ENCODE data around the gene AKR7A3. TPM values are rescaled to one million over a fixed set of nuclear protein-coding genes. Genes with fewer than 3 reads are reported as not detected.

The AKR7A3 gene
- total and polyA plus RNA-seq, 9 of the 15 experiments (the other 6 are each of a cell fraction or from before 2014, with no cell fraction given): 0.04 to 1.5 (median 0.44) TPM; not detected in 1

GRCh38 chr1:19319196-19319595, 30.6 kb upstream of the AKR7A3 start:
- POLR2A ChIA-PET: no interaction called here
- 85% methylated on average over 3 of the region's 3 CpGs for WGBS (ENCODE audit: insufficient coverage, low coverage, missing lambda C conversion rate)

More at GRCh38 chr1:19319196-19319595, 30.6 kb upstream of the AKR7A3 start:
- FAIRE-seq (no peak), DNase-seq (ENCODE audit: extremely low read depth in 1 of 4, low spot score in 3 of 4) (no peak), ATAC-seq (no peak)
- peaks cover 32 to 39% of the 10 kb centered on the region in 2 experiments for H3K4me1 ChIP-seq (replicated peaks in 1 of 2; ENCODE audit: control insufficient read depth in 2 of 2, insufficient read depth in 2 of 2, low read length in 2 of 2)
- peaks cover 28% of the 10 kb centered on the region for H4K20me1 ChIP-seq (replicated peaks; ENCODE audit: control insufficient read depth, insufficient read depth, low read length)
- peaks cover 4% of the 10 kb centered on the region for H3K9me1 ChIP-seq (ENCODE audit: control insufficient read depth, insufficient read depth, low read length)
- in situ Hi-C loops (cut with MboI) (no loop called here), intact Hi-C loops (cut with micrococcal nuclease) (no loop called here)
- CTCF ChIA-PET (ENCODE audit: low intra/inter-chr PET ratio): no interaction called here
- BruUV-seq (replicated peaks): no TSS peak
- no peak overlapping the region for H3K4me2 ChIP-seq (ENCODE audit: insufficient read depth, low read length)
- H3K27ac ChIP-seq (ENCODE audit: extremely low read depth, low read depth, low read length): no peak overlapping the region
- TF ChIP-seq BCOR (IDR thresholded peaks at IDR 0.05) (no peak), POU5F1 (IDR thresholded peaks at IDR 0.05; ENCODE audit: borderline replicate concordance, low read depth, low read length, partially characterized antibody) (no peak), GTF3C2 (IDR thresholded peaks at IDR 0.05; ENCODE audit: borderline replicate concordance, extremely low read depth, insufficient read length) (no peak), E2F6 (IDR thresholded peaks at IDR 0.05; ENCODE audit: borderline replicate concordance in 1 of 2, extremely low read depth in 1 of 2, insufficient read depth in 1 of 2, insufficient read length in 1 of 2, low read depth in 1 of 2, low read length in 1 of 2, poor library complexity in 1 of 2, severe bottlenecking in 1 of 2) (no peak), HNRNPUL1 (IDR thresholded peaks at IDR 0.05; ENCODE audit: low read length) (no peak)
- H3K4me3 ChIP-seq: no peak overlapping the region
- H3K27me3 ChIP-seq (ENCODE audit: control insufficient read depth in 2 of 2, insufficient read depth in 2 of 2, low read length in 2 of 2): no peaks in the 10 kb centered on the region
- peaks cover 30% of the 10 kb centered on the region for H3K79me2 ChIP-seq (ENCODE audit: control insufficient read depth, insufficient read depth, low read length)
- H2AFZ ChIP-seq (ENCODE audit: low read depth, low read length): no peak overlapping the region
- peaks cover 57% of the 10 kb centered on the region for H3K36me3 ChIP-seq (ENCODE audit: control insufficient read depth, insufficient read depth, low read length)
- no peaks in the 10 kb centered on the region for H3K9me3 ChIP-seq (replicated peaks; ENCODE audit: control insufficient read depth, insufficient read depth, low read depth, low read length)
- H3K9ac ChIP-seq (ENCODE audit: insufficient read depth in 1 of 2, low read depth in 2 of 2, low read length in 2 of 2): no peak overlapping the region

All from K562 (cell line).